ENCODE data around the gene SASH1. TPM values are rescaled to one million over a fixed set of nuclear protein-coding genes. Genes with fewer than 3 reads are reported as not detected.

Gene SASH1
- total and polyA plus RNA-seq, 9 donors, result 8.6 to 35.2 (median 18.2) TPM

GRCh38 chr6:148465011-148465335 lies 122.3 kb downstream of the SASH1 start:
- 35 to 45% (median 37%) methylated on average over 5 of the region's 5 CpGs for WGBS, 3 donors
- TF ChIP-seq EP300 (IDR thresholded peaks at IDR 0.05), result no peak
- no peak for TF ChIP-seq POLR2A (IDR thresholded peaks at IDR 0.05)
- TF ChIP-seq, protein P1, sequence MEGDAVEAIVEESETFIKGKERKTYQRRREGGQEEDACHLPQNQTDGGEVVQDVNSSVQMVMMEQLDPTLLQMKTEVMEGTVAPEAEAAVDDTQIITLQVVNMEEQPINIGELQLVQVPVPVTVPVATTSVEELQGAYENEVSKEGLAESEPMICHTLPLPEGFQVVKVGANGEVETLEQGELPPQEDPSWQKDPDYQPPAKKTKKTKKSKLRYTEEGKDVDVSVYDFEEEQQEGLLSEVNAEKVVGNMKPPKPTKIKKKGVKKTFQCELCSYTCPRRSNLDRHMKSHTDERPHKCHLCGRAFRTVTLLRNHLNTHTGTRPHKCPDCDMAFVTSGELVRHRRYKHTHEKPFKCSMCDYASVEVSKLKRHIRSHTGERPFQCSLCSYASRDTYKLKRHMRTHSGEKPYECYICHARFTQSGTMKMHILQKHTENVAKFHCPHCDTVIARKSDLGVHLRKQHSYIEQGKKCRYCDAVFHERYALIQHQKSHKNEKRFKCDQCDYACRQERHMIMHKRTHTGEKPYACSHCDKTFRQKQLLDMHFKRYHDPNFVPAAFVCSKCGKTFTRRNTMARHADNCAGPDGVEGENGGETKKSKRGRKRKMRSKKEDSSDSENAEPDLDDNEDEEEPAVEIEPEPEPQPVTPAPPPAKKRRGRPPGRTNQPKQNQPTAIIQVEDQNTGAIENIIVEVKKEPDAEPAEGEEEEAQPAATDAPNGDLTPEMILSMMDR (IDR thresholded peaks at IDR 0.05), result no peak

DNA sequence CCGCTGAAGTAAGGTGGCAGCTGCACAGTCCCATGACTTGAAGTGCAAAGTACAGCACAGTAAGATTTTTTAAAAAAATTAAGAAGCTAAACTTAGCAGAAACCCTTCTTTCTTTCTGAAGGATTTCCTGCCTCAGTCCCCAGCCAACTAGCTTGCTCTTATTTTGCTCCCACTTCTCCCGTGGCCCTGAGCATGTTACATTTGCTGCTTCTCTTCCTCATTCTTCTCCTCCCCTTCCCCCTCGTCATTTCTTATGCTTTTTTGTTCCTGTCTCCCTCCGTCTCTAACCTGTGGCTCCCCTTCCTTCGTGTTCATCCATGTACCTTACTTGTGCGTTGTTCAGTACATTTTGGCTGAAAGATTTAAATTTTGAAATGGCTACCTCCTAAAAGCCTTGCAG lies 123.0 kb downstream of the SASH1 start:
- H3K9me3 ChIP-seq, result no peaks in the 10 kb centered on the region
- 48 to 52% (median 48%) methylated on average over 6 of the region's 6 CpGs for WGBS, 3 donors
- H3K27ac ChIP-seq, result no peak overlapping the region
- H3K4me1 ChIP-seq (ENCODE audit: insufficient read depth), result peaks cover 4% of the 10 kb centered on the region
- no peaks in the 10 kb centered on the region for H3K27me3 ChIP-seq
- H3K36me3 ChIP-seq, result no peaks in the 10 kb centered on the region
- intact Hi-C loops (cut with DNase I), result loop anchor here (5.0 to 10.0 kb wide), 5 partner anchors 221 to 958 kb away; partner anchors contain the start of gene SAMD5 (in 1 of the 4)
- TF ChIP-seq, protein P1 (IDR thresholded peaks at IDR 0.05), result no peak
- no peak for TF ChIP-seq POLR2A (IDR thresholded peaks at IDR 0.05)
- TF ChIP-seq EP300 (IDR thresholded peaks at IDR 0.05), result no peak
- no peak overlapping the region for H3K4me3 ChIP-seq
- DNase-seq, result no peak

More at GRCh38 chr6:148465011-148465335, 122.3 kb downstream of the SASH1 start:
- H3K36me3 ChIP-seq, result no peaks in the 10 kb centered on the region
- no peak overlapping the region for H3K4me3 ChIP-seq
- intact Hi-C loops (cut with DNase I), result loop anchor here (5.0 to 10.0 kb wide), 5 partner anchors 220 to 958 kb away; partner anchors contain the start of gene SAMD5 (in 1 of the 4)
- DNase-seq, result no peak
- peaks cover 4% of the 10 kb centered on the region for H3K4me1 ChIP-seq (ENCODE audit: insufficient read depth)
- H3K9me3 ChIP-seq, result no peaks in the 10 kb centered on the region
- no peak overlapping the region for H3K27ac ChIP-seq
- H3K27me3 ChIP-seq, result no peaks in the 10 kb centered on the region

GRCh38 chr6:148466158-148466557 lies 123.5 kb downstream of the SASH1 start:
- DNase-seq, result no peak
- H3K4me3 ChIP-seq, result no peak overlapping the region
- no peak for TF ChIP-seq EP300 (IDR thresholded peaks at IDR 0.05)
- TF ChIP-seq, protein P1 (IDR thresholded peaks at IDR 0.05), result no peak
- TF ChIP-seq POLR2A (IDR thresholded peaks at IDR 0.05), result no peak
- intact Hi-C loops (cut with DNase I), result loop anchor here (5.0 to 10.0 kb wide), 5 partner anchors 221 to 959 kb away; partner anchors contain the start of gene SAMD5 (in 1 of the 4)
- no peak overlapping the region for H3K27ac ChIP-seq
- WGBS, 3 donors, result 50 to 77% (median 56%) methylated on average over 4 of the region's 4 CpGs
- H3K27me3 ChIP-seq, result no peaks in the 10 kb centered on the region
- peaks cover 4% of the 10 kb centered on the region for H3K4me1 ChIP-seq (ENCODE audit: insufficient read depth)
- H3K36me3 ChIP-seq, result no peaks in the 10 kb centered on the region
- no peaks in the 10 kb centered on the region for H3K9me3 ChIP-seq

DNA sequence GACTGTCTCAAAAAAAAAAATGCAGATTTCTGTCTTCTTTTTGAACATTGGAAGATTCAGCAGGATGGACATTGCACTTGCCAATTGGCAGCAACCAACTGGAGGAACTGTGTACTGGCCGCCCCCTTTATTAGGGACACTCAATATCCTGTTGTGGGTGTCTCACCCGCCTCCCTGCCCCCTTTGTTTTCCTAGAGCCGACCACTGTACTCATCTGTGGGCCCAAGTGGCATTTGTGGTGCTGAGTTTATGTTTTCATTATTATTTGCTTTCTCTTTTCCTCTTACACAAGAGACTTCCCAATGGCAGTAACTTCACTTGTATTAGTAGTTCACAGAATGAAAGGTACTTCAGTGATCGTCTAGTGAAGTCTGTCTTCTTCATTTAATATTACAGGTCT lies 125.3 kb downstream of the SASH1 start:
- TF ChIP-seq POLR2A (IDR thresholded peaks at IDR 0.05) (no peak), EP300 (IDR thresholded peaks at IDR 0.05) (no peak)
- TF ChIP-seq, protein P1 (IDR thresholded peaks at IDR 0.05), result no peak
- Histone ChIP-seq H3K4me1 (ENCODE audit: insufficient read depth) (peaks cover 3% of the 10 kb centered on the region), H3K9me3 (no peaks in the 10 kb centered on the region), H3K36me3 (no peaks in the 10 kb centered on the region), H3K27me3 (no peaks in the 10 kb centered on the region), H3K27ac (no peak overlapping the region), H3K4me3 (no peak overlapping the region)
- no peak for DNase-seq
- WGBS, 3 donors, result 80 to 85% (median 82%) methylated on average over 4 of the region's 4 CpGs
- intact Hi-C loops (cut with DNase I), result loop anchor here (5.0 to 10.0 kb wide), 5 partner anchors 223 to 961 kb away; partner anchors contain the start of gene SAMD5 (in 1 of the 4)

Data from ovary (tissue), 9 donors.